Measurements from ENCODE around the gene COL23A1.

DNA sequence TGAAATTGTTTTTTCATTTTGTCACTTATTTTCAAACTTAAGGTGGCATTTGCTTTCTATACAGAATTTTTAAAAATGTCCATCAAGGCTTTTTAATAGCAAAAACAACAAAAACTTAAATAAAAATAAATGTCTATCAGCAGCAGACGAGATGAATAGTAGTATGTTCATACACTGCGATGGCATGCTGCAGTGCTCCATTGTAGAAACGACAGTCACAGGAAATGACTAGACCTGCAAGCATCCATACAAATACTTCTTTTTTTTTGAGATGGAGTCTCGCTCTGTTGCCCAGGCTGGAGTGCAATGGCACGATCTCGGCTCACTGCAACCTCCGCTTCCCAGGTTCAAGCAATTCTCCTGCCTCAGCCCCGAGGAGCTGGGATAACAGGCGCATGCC lies 41.4 kb downstream of the COL23A1 start:
- TF ChIP-seq CTCF (IDR thresholded peaks at IDR 0.05): no peak
- no peak for TF ChIP-seq EZH2 (IDR thresholded peaks at IDR 0.05; ENCODE audit: borderline replicate concordance, insufficient read depth, low read depth, low read length, poor library complexity, severe bottlenecking)

Measured in B cell (primary cell).